HUES48 (cell line): ENCODE results near the gene TECTA.

Source experiments
- H3K27ac ChIP-seq: one replicate; pipeline ENCODE4 v1.7.0; 2013; ENCODE audit warnings: low read depth, low read length, inconsistent platforms
- H3K27me3 ChIP-seq: 2 replicates; pipeline ENCODE4 v1.6.1; 2013; ENCODE audit warnings: mild to moderate bottlenecking, low read length; ENCODE audit not compliant: control insufficient read depth, insufficient read depth
- H3K36me3 ChIP-seq: 2 replicates; pipeline ENCODE4 v1.6.1; 2013; ENCODE audit warnings: low read length; ENCODE audit not compliant: control insufficient read depth, insufficient read depth
- H3K4me1 ChIP-seq: 2 replicates; pipeline ENCODE4 v1.6.1; 2013; ENCODE audit warnings: mild to moderate bottlenecking, low read length; ENCODE audit not compliant: control insufficient read depth, insufficient read depth
- H3K4me3 ChIP-seq: 2 replicates; pipeline ENCODE4 v1.5.1; 2013; ENCODE audit warnings: mild to moderate bottlenecking, low read depth, low read length
- H3K9ac ChIP-seq: 2 replicates; pipeline ENCODE4 v1.6.1; 2013; ENCODE audit warnings: mild to moderate bottlenecking, low read depth, low read length, moderate library complexity
- H3K9me3 ChIP-seq: 2 replicates; pipeline ENCODE4 v1.6.1; 2013; ENCODE audit warnings: low read length; ENCODE audit not compliant: control insufficient read depth, insufficient read depth

The TECTA gene

GRCh38 chr11:121090145-121090721 is 10.8 kb upstream of the TECTA start:
- H3K36me3 ChIP-seq: peaks cover 20% of the 10 kb centered on the region
- no peak overlapping the region for H3K27ac ChIP-seq
- H3K9ac ChIP-seq: no peak overlapping the region
- no peaks in the 10 kb centered on the region for H3K4me1 ChIP-seq
- H3K27me3 ChIP-seq: no peaks in the 10 kb centered on the region
- no peak overlapping the region for H3K4me3 ChIP-seq
- H3K9me3 ChIP-seq: no peaks in the 10 kb centered on the region

GRCh38 chr11:121091492-121092152 is 9.4 kb upstream of the TECTA start:
- Histone ChIP-seq H3K9ac (no peak overlapping the region), H3K27ac (no peak overlapping the region), H3K36me3 (peaks cover 18% of the 10 kb centered on the region), H3K9me3 (no peaks in the 10 kb centered on the region), H3K4me3 (no peak overlapping the region), H3K27me3 (no peaks in the 10 kb centered on the region), H3K4me1 (no peaks in the 10 kb centered on the region)

- Histone ChIP-seq H3K27ac (no peak overlapping the region), H3K36me3 (no peaks in the 10 kb centered on the region), H3K9ac (no peak overlapping the region), H3K27me3 (no peaks in the 10 kb centered on the region), H3K4me3 (no peak overlapping the region), H3K4me1 (peaks cover 10% of the 10 kb centered on the region), H3K9me3 (no peaks in the 10 kb centered on the region)
Observed at GRCh38 chr11:121095561-121095960, 5.5 kb upstream of the TECTA start.

- Histone ChIP-seq H3K27ac (no peak overlapping the region), H3K4me1 (peaks cover 29% of the 10 kb centered on the region), H3K9me3 (no peaks in the 10 kb centered on the region), H3K36me3 (no peaks in the 10 kb centered on the region), H3K4me3 (no peak overlapping the region), H3K9ac (no peak overlapping the region), H3K27me3 (no peaks in the 10 kb centered on the region)
Observed at GRCh38 chr11:121099364-121099763, 1.7 kb upstream of the TECTA start.

GRCh38 chr11:121099885-121100284 is 1.2 kb upstream of the TECTA start:
- Histone ChIP-seq H3K4me3 (no peak overlapping the region), H3K9ac (no peak overlapping the region), H3K27ac (no peak overlapping the region), H3K4me1 (peaks cover 29% of the 10 kb centered on the region), H3K9me3 (no peaks in the 10 kb centered on the region), H3K36me3 (no peaks in the 10 kb centered on the region), H3K27me3 (no peaks in the 10 kb centered on the region)

- H3K27ac ChIP-seq: no peak overlapping the region
- peaks cover 29% of the 10 kb centered on the region for H3K4me1 ChIP-seq
- no peaks in the 10 kb centered on the region for H3K27me3 ChIP-seq
Observed at GRCh38 chr11:121104312-121104762, 3.3 kb downstream of the TECTA start.

GRCh38 chr11:121105063-121105480 is 4.0 kb downstream of the TECTA start:
- Histone ChIP-seq H3K9me3 (no peaks in the 10 kb centered on the region), H3K4me3 (no peak overlapping the region), H3K36me3 (no peaks in the 10 kb centered on the region), H3K27ac (no peak overlapping the region), H3K9ac (no peak overlapping the region), H3K27me3 (no peaks in the 10 kb centered on the region), H3K4me1 (peaks cover 24% of the 10 kb centered on the region)

More at GRCh38 chr11:121104312-121104762, 3.3 kb downstream of the TECTA start:
- H3K4me3 ChIP-seq: no peak overlapping the region
- no peaks in the 10 kb centered on the region for H3K9me3 ChIP-seq
- no peak overlapping the region for H3K9ac ChIP-seq
- H3K36me3 ChIP-seq: no peaks in the 10 kb centered on the region

- Histone ChIP-seq H3K4me1 (peaks cover 18% of the 10 kb centered on the region), H3K27me3 (no peaks in the 10 kb centered on the region), H3K9me3 (no peaks in the 10 kb centered on the region), H3K27ac (no peak overlapping the region), H3K36me3 (no peaks in the 10 kb centered on the region), H3K4me3 (no peak overlapping the region), H3K9ac (no peak overlapping the region)
Observed at GRCh38 chr11:121105481-121106195, 4.6 kb downstream of the TECTA start.

GRCh38 chr11:121106812-121107211 is 5.8 kb downstream of the TECTA start:
- Histone ChIP-seq H3K4me3 (no peak overlapping the region), H3K9me3 (no peaks in the 10 kb centered on the region), H3K9ac (no peak overlapping the region), H3K27me3 (peaks cover 3% of the 10 kb centered on the region; the same call in 1 of the 2 replicates), H3K36me3 (no peaks in the 10 kb centered on the region), H3K27ac (no peak overlapping the region), H3K4me1 (peaks cover 7% of the 10 kb centered on the region)

GRCh38 chr11:121108413-121108812 is 7.4 kb downstream of the TECTA start:
- H3K9me3 ChIP-seq: no peaks in the 10 kb centered on the region
- H3K4me1 ChIP-seq: peaks cover 3% of the 10 kb centered on the region; the same call in 1 of the 2 replicates
- no peak overlapping the region for H3K4me3 ChIP-seq
- H3K9ac ChIP-seq: no peak overlapping the region
- no peaks in the 10 kb centered on the region for H3K36me3 ChIP-seq
- no peak overlapping the region for H3K27ac ChIP-seq
- peaks cover 3% of the 10 kb centered on the region; the same call in 1 of the 2 replicates for H3K27me3 ChIP-seq

GRCh38 chr11:121109471-121109870 is 8.4 kb downstream of the TECTA start:
- Histone ChIP-seq H3K9me3 (no peaks in the 10 kb centered on the region), H3K27me3 (peaks cover 3% of the 10 kb centered on the region; the same call in 1 of the 2 replicates), H3K36me3 (no peaks in the 10 kb centered on the region), H3K4me1 (peaks cover 3% of the 10 kb centered on the region; the same call in 1 of the 2 replicates), H3K27ac (no peak overlapping the region), H3K4me3 (no peak overlapping the region), H3K9ac (no peak overlapping the region)
